Fibroblast of skin of left quadriceps (primary cell): Measurements from ENCODE around the gene MAP4K4.

Experiments
- DNase-seq, 2 experiments: peaks; one replicate each; pipeline ENCODE4 v3.0.0-alpha.2; 2013; ENCODE audit warnings: low read depth in 2 of 2

Gene MAP4K4

GRCh38 chr2:101788995-101789970 lies 91.8 kb downstream of the MAP4K4 start:
- DNase-seq, result no peak

- no peak for DNase-seq
Observed at GRCh38 chr2:101790416-101790815, 92.9 kb downstream of the MAP4K4 start.

- DNase-seq, result peak; percentile 90
Observed at GRCh38 chr2:101790857-101791256, 93.3 kb downstream of the MAP4K4 start.

- no peak for DNase-seq
Observed at GRCh38 chr2:101792208-101792607, 94.7 kb downstream of the MAP4K4 start.

GRCh38 chr2:101793277-101793969 lies 95.9 kb downstream of the MAP4K4 start:
- no peak for DNase-seq

- DNase-seq, result no peak
Observed at GRCh38 chr2:101794141-101794540, 96.6 kb downstream of the MAP4K4 start.

GRCh38 chr2:101795033-101795432 lies 97.5 kb downstream of the MAP4K4 start:
- no peak for DNase-seq

GRCh38 chr2:101796825-101797600 lies 99.5 kb downstream of the MAP4K4 start:
- DNase-seq, result no peak

GRCh38 chr2:101801496-101801895 lies 104.0 kb downstream of the MAP4K4 start:
- DNase-seq, result no peak

- no peak for DNase-seq
Observed at GRCh38 chr2:101802329-101802728, 104.8 kb downstream of the MAP4K4 start.

- DNase-seq, result peak; percentile 54 to 55
Observed at GRCh38 chr2:101803128-101803527, 105.6 kb downstream of the MAP4K4 start.

- DNase-seq, result no peak
Observed at GRCh38 chr2:101803945-101804696, 106.6 kb downstream of the MAP4K4 start.

GRCh38 chr2:101805152-101806088 lies 107.9 kb downstream of the MAP4K4 start:
- no peak for DNase-seq

- peak; percentile 84 for DNase-seq
Observed at GRCh38 chr2:101806123-101806522, 108.6 kb downstream of the MAP4K4 start.

GRCh38 chr2:101806701-101807100 lies 109.2 kb downstream of the MAP4K4 start:
- DNase-seq, result no peak

- no peak for DNase-seq
Observed at GRCh38 chr2:101807242-101807641, 109.7 kb downstream of the MAP4K4 start.

- no peak for DNase-seq
Observed at GRCh38 chr2:101808006-101808562, 110.6 kb downstream of the MAP4K4 start.

GRCh38 chr2:101809698-101810097 lies 112.2 kb downstream of the MAP4K4 start:
- DNase-seq, result peak; percentile 72

GRCh38 chr2:101811226-101812015 lies 113.9 kb downstream of the MAP4K4 start:
- no peak for DNase-seq
